HG03280 (cell line): Measurements from ENCODE around the gene OPRL1.
"Not testable (repeated sequence)": the region's sequence is repeated elsewhere in the genome, so short reads cannot be mapped to it uniquely, and the experiment has no call there.

Source experiments
- ATAC-seq: cut with Tn5 transposase; IDR thresholded peaks from one replicate; pipeline ENCODE4 v1.9.1; 2021; ENCODE audit warnings: mild to moderate bottlenecking, moderate library complexity; ENCODE audit not compliant: unreplicated experiment

The OPRL1 gene

DNA sequence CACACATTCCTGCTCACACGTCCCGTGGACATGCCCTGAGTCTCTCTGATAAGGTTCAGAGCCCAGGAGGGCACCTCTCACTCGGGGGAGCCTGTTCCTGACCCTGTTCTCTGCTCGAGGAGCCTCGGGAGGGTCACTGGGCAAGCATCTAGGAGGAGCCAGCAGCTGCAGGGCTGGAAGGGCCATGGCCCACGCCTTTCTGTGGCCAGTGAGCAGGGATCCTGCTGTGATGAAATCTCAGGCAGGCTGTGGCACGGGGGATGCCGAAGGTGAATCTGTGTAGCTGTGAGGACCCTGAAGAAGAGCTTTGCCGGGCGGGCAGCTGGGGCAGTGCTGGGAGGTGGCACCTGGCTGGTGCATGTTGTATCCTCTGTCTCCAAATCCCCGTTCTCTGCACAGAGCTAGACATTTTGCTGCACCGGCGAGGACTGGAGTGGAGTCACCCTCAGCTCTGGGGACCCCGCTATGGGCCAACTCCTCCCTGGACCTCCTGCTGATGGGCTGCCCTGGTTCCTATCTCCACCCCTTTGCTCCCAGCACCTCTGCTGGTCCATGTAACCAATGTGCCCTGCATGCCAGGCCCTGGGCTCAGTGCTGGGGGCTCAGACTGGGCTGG lies 34.6 kb downstream of the OPRL1 start:
- ATAC-seq: no peak

DNA sequence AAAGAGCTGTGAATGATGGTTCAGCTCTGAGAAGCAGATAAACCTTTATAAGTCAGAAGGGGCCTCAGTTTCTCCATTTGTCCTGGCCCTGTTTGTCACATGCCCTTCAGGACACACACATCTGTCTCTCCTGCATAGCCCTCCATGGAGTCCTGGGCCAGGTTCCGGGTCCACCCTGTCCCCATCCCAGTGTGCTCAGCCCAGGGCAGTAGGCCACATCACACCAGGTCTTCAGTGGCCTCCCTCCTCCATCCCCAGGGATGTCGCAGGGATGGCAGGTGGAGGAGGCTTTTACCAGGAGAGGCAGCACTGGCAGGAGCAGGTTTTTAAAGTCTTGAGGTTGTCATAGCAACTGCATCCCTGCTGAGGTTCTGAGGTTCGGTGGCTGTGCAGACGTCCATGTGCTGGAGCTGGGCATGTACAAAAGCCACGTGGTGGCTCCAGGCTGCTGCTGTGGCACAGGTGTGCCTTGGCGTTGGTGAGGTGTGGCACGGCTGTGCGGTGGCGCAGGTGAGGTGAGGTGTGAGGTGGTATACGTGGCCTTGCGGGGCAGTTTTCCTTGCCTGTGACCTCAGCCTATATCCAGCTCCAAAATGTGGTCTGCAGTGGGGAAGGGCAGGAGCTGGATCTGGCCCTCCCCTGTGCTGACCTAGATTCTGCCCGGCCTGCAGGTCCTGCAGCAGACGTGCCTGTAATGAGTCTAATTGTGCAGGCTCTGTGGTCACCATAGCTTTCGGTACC lies 35.5 kb downstream of the OPRL1 start:
- ATAC-seq: no peak

DNA sequence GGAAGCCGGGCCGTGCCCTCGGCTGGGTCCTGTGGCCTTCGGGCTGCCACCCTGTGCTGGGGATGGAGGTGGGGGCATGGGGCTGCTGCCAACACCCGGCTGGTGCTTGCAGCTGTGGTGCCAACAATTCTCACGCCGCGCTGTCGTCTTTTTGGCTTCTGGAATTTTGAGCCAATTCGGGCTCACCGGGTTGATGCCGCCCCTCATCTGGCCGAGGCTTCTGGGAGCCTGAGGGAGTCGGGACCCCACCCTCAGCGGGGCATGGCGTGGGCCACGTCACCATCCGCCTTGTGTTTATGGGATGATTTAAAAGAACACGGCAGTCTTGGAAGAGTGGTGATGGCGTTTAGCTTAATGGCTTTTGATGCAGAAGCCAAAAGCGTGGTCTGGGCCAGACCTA lies 36.1 kb downstream of the OPRL1 start:
- ATAC-seq: no peak

DNA sequence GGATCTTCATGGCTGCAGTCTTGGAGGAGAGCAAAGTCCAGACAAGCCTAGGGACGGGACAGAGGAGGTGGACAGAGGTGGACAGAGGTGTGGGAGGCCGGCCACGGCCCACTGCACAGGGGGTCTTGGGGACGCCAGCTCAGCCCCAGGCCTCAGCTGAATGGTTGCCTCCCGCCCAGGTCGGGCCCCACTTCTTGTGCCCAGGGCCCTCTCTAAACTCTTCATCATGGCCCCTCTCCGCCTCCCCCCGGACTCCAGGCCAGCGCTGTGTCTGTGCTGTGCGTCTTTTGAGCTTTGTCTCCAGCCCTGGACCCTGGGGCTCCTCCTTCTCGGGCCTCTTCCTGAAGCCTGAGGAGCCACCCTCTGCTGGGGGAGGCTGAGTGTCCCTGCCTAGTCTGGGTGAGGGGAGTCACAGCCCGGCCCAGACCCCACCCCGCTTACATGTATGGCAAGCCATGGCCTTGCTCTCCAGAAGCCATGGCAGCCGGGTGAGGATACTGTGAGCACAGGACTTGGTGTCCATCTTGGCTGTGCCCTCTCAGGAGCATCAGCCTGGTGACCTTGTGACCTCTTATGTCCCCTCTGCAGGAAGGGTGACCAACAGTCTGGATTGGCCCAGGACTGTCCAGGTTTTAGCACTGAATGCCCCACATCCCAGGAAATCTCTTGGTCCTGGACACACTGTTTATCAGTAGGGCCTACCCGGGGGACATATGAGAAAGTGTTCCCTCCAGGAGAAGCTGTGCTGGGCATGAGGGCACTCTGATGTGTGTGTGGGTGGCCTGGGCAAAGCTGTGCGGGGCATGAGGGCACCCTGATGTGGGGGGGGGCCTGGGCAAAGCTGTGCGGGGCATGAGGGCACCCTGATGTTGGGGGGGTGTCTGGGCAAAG lies 36.9 kb downstream of the OPRL1 start:
- no peak for ATAC-seq

DNA sequence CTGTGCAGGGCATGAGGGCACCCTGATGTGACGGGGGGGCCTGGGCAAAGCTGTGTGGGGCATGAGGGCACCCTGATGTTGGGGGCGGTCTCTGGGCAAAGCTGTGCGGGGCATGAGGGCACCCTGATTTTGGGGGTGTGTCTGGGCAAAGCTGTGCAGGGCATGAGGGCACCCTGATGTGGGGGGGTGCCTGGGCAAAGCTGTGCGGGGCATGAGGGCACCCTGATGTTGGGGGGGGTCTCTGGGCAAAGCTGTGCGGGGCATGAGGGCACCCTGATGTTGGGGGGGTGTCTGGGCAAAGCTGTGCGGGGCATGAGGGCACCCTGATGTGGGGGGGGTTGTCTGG lies 37.5 kb downstream of the OPRL1 start:
- not testable (repeated sequence) for ATAC-seq

DNA sequence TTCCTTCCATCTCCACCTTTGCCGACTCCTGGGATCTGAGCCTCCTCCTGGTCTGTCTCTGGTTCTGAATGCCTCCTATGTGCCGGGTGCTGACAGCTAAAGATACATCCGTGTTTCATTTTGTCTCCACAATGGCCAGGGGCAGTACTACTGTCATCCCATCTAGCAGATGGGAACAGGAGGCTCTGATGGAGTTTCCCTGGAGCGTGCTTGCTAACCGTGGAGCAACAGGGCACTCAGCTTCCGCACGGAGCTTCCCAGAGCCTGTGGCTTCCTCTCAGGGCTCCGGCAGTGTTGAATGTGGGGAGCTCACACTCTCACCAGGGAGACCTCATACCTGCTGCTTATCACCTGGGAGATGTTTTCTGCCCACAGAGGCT lies 39.4 kb downstream of the OPRL1 start:
- no peak for ATAC-seq

DNA sequence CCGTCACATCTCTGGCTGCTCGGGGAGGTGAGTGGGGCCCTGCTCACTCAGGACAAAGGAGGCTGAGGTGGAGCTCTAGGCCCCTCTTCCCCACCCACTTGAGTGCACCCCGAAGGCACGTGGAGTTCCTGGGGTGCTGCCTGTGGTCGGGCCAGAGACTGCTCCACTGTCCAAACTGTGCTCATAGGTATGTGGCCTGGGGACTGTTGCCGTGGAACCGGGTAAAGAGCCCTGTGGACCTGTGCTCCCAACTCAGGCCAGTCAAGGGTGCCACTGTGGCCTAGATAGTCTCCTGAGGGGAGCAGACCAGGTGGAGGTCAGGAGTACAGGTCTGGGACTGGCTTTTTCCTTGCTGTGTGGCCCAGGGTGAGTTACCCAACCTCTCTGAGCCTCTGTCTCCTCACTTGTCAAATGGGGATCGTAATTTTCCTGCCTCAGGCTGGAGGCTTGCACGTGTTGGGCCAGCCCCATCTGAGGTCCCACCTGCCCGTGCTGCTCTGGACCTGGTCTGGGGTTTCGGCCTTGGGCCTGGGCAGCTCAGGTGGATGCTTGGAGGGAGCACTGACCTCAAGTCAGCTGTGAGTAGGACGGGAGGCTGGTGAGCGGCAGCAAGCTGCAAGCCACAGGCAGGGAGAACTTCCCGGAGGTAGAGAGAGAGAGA lies 39.9 kb downstream of the OPRL1 start:
- no peak for ATAC-seq

DNA sequence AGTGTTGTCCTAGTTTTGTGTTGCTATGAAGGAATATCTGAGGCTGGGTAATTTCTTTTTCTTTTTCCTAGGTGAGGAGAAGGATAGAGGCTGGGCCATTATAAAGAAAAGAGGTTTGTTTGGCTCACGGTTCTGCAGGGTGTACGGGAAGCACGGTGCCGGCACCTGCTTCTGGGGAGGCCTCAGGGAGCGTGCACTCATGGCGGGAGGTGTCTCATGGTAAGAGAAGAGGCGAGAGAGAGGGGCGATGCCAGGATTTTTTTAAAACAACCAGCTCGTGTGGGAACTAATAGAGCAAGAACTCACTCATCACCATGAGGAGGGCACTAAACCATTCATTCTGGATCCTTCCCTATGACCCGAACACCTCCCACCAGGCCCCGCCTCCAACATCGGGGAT lies 41.7 kb downstream of the OPRL1 start:
- ATAC-seq: no peak

DNA sequence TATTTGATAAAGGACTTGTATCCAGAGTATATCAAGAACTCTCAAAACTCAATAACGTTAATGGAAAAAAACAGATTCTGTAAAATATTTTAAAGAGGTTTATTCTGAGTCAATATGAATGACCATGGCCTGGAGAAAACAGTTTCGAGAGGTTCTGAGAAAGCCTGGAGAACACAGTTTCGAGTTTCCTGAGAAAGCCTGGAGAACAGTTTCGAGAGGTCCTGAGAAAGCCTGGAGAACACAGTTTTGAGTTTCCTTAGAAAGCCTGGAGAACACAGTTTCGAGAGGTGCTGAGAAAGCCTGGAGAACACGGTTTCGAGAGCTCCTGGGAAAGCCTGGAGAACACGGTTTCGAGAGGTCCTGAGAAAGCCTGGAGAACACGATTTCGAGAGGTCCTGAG lies 43.0 kb downstream of the OPRL1 start:
- ATAC-seq: not testable (repeated sequence)

DNA sequence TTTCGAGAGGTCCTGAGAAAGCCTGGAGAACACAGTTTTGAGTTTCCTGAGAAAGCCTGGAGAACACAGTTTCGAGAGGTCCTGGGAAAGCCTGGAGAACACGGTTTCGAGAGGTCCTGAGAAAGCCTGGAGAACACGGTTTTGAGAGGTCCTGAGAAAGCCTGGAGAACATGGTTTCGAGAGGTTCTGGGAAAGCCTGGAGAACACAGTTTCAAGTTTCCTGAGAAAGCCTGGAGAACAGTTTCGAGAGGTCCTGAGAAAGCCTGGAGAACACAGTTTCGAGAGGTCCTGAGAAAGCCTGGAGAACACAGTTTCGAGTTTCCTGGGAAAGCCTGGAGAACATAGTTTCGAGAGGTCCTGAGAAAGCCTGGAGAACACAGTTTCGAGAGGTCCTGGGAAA lies 43.6 kb downstream of the OPRL1 start:
- not testable (repeated sequence) for ATAC-seq

DNA sequence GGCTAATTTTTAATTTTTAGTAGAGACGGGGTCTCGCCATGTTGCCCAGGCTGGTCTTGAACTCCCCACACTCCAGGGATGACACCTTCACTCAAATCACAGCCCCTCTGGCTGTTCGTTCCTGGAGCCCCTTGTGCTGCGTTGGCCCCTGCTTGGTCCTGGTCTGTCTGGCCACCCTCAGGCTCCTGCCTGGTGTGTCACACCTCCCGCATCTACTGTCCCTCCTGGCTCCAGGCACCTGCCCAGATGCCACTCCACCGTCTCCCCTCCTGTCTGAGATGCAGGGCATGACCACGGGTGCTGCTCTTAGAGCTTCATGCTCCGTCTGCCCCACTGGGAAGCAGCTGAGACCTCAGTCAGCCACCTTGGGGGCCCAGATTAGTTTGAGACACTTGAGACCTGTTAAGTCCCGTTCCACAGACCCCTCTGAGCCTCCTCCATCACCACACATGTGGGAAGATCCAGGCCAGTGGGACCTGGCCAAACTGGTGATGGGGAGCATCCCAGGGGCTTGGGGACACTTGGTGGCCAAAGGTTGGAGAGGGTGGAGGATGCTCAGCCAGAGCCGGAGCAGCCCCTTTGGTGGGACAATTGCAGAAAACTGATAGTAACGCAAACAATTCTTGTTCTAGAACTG lies 49.4 kb downstream of the OPRL1 start:
- ATAC-seq: no peak

DNA sequence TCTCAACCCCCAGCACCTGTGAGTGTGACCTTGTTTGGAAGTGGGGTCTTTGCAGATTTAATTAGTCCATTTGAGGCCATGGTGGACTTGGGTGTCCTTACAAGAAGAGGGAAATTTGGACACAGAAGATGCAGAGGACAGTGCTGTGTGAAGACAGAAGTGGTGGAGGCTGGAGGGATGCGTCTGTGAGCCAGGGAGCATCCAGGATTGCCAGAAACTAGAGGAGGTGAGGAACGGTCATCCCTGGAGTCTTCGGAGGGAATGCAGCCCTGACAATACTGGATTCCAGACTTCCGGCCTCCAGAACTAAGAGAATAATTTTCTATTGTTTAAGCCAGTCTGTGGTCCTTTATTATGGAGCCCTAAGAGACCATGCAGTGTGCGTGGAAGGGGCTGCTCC lies 50.4 kb downstream of the OPRL1 start:
- ATAC-seq: no peak

DNA sequence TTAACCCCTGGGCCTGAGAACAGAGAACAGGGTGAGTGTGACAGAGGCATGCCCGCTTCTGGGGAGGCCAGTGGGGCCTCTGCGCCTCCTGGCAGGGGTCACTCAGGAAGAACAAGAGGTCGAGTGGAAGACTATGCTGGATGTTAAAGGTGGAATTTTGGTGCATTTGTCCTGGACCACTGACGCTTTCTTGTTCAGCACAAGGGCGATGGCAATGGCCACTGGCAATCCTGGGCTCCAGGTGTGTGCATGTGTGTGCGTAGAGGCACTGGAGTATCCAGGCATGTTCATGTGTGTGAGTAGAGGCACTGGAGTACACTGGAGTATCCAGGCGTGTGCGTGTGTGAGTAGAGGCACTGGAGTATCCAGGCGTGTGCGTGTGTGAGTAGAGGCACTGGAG lies 51.0 kb downstream of the OPRL1 start:
- ATAC-seq: no peak

DNA sequence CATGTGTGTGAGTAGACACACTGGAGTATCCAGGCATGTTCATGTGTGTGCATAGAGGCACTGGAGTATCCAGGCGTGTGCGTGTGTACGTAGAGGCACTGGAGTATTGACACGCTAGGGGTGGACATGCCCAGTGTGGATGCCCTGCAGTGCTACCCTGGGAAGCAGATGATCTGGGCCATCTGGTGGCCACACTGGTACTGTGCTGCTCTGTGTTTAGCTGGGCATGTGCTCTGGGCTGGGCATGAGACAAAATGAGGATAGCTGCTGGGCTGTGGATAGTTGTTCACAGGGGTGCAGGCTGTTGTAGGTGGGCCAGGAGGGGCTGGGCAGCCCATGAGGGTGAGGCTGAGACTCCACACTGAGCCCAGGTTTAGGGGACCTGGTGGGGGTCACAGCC lies 51.5 kb downstream of the OPRL1 start:
- ATAC-seq: no peak

DNA sequence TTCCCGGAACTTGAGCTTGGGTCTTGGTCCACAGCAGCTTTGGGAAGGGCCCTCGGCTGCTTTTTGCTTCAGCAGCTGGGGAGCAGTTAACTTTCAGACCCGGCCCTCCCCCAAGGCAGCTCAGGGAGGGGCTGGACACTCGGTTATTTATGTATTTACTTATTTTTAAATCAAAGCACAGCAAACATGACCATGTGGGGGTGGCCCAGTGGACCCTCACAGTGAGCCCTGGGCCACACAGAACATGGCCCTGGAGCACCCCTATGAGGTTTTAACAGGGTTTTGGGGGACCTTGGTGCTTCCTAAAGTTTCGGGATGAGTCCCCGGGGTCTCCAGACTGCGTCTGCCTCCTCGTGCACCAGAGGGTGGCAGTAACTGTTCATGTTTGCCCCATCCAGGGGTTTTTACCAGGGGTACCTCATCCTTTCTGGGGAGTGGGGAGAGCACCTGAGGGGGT lies 54.1 kb downstream of the OPRL1 start:
- no peak for ATAC-seq

DNA sequence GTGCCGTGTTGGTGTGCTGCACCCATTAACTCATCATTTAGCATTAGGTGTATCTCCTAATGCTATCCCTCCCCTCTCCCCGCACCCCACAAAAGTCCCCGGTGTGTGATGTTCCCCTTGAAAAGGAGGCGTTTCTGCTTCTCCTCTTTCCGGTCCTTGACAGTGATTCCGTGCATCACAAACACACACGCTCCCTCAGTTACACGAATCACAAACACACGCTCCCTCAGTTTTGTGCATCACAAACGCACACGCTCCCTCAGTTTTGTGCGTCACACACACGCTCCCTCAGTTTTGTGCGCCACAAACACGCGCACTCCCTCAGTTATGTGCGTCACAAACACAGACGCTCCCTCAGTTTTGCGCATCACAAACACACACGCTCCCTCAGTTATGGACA lies 54.9 kb downstream of the OPRL1 start:
- not testable (repeated sequence) for ATAC-seq

DNA sequence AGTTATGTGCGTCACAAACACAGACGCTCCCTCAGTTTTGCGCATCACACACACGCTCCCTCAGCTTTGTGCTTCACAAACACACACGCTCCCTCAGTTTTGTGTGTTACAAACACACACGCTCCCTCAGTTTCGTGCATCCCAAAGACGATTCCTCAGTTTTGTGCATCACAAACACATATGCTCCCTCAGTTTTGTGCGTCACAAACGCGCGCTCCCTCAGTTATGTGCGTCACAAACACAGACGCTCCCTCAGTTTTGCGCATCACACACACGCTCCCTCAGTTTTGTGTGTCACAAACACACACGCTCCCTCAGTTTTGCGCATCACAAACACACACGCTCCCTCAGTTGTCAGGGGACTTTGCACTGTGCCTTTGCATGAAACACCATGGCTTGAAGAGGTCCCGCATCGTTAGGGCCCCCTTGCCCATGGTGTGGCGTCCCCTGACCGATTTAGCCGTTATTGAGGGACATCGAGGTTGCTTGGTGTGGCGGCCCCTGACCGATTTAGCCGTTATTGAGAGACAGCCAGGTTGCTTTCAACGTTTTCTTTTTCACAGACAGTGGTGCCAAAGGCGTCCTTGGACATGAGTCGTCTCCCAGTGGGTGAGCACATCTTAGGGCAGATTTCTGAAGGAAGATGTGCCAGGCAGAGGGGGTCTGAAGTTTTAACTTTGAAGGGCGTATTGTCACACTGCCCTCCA lies 56.3 kb downstream of the OPRL1 start:
- ATAC-seq: no peak

DNA sequence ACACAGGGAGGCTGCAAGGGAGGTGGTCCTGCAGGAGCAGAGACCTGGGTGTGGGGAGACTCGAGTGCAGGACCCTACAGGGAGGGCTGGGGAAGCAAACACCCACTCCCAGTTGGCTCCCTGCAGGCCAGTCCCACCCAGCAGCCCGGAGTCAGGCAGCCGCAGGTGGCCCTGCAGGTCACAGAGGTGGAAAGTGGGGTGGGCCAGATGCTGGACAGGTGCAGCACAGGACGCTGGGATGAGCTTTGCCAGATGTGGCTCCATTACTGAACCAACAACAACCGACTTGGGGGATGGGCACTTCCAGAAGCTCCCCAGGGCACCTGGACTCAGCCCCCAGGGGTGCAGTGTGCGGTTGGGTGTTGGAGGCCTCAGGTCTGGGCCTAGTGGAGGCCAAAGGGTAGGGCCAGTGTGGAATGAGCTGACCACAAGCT lies 57.7 kb downstream of the OPRL1 start:
- ATAC-seq: no peak

DNA sequence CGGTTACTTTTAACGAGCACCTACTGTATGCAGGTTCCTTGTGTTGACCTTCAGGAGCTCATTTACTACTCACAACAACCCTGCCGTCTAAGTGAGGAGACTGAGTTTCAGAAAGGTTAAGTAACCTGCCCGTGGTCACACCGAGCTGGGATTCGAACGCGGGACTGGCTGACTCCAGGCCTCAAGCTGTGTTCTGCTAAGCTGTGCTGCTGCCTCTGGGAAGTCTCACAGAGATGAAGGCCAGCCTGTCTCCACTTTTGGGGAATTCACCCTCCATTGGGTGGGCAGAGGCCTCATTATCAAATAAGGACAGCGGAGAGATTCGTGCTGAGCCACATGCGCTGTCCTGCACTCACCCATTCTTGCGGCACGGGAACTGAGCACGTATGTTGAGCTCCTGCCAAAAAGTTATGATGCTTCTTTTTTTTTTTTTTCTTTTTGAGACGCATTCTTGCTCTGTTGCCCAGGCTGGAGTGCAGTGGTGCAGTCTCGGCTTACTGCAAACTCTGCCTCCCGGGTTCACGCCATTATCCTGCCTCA lies 58.5 kb downstream of the OPRL1 start:
- ATAC-seq: no peak
